Activated CD4-positive, CD25-positive, alpha-beta regulatory T cell treated with anti-CD3 and anti-CD28 coated beads, Interleukin-2, amount 50 U/mL, for 72 hours (primary cell): ENCODE measurements around the gene NUDT21.
A peak's percentile ranks its signal among the peaks of the same experiment; 100 is the strongest.
"Not testable (repeated sequence)": the region's sequence is repeated elsewhere in the genome, so short reads cannot be mapped to it uniquely, and the experiment has no call there.

Source experiments
- DNase-seq: peaks from one replicate; pipeline ENCODE4 v3.0.0; 2021

Gene NUDT21

DNA sequence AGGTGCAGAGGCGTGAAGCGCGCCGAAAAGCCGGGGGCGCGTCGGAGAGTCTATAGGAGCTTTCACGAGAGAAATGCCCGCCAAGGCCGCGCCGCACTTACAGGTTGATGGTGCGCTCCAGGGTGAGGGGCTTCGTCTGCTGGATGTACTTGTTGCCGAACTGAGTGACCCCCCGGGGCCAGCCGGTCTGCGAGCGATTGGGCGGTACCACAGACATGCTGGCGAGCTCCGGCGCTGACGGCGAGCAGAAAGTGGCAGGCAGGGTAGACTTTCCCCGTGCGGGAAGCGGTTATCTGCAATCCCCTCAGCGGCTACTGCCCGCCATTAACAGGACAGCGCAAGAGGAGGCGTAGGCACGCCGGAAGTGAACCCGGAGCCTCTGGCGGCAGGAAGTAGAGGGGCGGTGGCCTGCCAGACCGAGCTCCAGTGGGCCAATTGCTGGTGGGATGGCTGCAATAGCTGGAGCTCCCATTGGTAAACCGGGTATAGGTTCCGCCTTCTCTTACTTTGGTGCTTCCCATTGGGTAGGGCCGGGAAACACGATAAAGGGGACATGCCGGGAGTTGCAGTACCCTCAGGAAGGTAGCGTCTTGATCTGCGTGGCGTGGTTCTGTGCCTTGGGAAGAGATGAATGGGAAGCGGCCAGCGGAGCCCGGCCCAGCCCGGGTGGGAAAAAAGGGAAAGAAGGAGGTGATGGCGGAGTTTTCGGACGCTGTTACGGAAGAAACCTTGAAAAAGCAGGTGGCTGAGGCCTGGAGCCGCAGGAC, at the start of gene NUDT21, which contains the start of gene OGFOD1:
Gene NUDT21 (minus strand): TSS at position 347 of the 767 bp plus-strand sequence. CDS start 130 bp downstream, at position 217.
Gene OGFOD1 (plus strand): TSS at position 569 of the 767 bp plus-strand sequence. CDS start 59 bp downstream, at position 628.
- DNase-seq: peak; percentile 87

DNA sequence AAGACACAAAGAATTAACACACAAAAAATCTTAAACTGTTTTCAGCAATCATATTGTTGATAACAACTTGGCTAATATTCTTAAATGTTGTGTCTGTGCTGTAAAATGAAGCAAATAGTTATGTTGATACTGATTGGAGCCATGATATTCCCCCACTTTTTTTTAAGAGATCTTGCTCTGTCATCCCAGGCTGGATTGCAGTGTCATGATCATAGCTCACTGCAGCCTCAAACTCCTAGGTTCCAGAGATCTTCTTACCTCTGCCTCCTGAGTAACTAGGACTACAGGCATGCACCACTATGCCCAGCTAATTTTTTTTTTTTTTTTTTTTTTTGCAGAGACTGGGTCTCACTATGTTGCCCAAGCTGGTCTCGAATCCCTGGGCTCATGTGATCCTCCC, 42.7 kb upstream of the NUDT21 start:
- no peak for DNase-seq

DNA sequence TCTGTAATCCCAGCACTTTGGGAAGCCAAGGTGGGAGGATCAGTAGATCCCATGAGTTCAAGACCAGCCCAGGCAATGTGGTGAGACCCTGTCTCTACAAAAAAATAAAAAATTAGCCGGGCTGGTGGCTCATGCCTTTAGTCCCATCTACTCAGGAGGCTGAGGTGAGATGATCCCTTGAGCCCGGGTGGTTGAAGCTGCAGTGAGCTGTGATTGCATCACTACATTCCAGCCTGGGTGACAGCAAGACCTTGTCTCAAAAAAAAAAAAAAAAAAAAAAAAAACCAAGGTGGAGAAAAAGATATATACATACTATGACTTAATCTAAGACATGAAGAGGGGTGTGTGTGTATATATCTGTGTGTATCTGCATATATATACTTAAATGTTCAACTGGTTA, 42.0 kb upstream of the NUDT21 start:
- no peak for DNase-seq

DNA sequence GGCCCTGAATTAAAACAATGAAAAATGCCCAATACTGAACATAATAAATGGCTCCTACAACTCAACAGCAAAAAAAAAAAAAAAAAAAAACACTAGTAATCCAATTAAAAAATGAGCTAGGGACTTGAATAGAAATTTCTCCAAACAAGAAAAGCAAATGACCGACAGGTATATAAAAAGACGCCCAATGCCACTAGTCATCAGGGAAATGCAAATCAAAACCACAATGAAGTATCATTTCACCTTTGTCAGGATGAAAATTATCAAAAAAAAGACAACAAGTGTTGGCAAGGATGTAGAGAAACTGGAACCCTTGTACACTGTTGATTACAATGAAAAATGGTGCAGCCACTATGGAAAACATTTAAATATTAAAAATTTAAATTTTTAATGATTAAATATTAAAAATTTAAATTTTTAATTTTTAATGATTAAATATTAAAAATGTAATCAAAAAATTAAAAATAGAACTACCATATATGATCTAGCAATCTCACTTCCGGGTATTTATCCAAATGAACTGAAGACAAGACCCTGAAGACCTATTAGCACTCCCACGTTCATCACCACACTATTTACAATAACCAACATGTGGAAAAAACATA, 40.6 kb upstream of the NUDT21 start:
- DNase-seq: no peak

DNA sequence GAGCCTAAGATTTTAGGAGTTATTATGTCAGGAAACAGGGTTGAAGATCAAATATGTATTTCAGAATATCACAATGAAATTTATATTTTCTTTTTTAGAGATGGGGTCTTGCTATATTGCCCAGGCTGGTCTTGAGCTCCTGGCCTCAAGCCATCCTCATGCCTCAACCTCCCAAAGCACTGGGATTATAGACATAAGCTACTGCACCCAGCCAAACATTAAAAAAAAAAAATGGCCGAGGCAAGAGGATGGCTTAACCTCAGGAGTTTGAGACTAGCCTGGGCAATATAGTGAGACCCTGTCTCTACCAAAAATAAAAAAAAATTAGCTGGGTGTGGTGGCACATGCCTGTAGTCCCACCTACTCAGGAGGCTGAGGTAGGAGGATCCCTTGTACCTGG, 37.7 kb upstream of the NUDT21 start:
- DNase-seq: not testable (repeated sequence)

DNA sequence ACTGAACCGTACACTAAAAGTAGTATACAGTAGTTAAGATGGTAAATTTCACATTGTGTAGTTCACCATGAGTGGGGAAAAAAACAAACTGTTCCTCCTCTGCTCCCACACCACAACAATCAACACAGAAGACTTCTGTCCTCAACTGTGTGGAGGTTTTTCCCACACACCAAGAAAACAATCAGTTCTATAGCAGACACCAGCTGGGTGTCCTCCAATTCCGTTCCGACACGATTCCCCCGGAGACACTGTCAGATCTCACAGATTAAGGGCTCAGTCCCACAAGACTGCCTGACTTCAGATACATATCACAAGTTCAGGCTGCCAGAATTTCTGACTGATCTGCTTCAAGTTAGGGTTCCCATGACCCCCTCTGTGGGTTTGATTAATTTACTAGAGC, 36.9 kb upstream of the NUDT21 start:
- no peak for DNase-seq

DNA sequence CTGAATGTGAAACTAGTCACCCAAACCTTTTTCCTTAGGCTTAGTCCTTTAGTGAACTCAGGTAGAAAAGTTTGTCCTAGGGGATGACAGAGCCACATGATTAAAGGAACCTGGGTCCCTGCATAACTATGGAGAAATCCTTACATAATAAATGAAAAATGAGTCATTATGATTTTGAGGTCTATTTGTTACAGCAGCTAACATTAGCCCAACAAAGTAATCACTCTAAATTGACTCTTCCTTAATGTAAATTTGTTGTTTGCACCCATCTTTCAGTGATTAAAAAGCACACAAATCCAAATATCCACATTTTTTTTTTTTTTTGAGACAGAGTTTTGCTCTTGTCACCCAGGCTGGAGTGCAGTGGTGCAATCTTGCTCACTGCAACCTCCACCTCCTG, 32.3 kb upstream of the NUDT21 start:
- DNase-seq: no peak

DNA sequence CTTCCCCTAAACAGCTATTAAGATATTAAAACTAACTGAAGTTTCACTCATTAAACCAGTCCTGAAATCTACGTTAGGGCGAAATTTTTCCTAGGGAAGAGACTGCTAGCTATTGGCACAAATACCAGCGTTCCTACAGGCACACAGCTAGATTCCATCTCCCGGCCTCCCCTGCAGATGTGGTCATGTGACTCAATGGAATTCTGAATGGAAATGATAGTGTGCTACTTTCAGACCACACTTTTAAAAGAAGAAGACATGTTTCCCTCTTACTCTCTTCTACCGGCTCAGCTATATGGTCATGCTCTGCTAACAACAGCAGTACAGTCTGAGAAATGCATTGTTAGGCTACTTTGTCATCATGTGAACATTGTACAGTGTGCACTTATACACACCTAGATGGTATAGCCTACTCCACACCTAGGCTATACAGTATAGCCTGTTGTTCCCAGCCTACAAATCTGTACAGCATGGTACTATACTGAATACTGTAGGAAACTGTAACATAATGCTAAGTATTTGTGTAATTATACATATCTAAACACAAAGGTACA, 31.6 kb upstream of the NUDT21 start:
- no peak for DNase-seq

DNA sequence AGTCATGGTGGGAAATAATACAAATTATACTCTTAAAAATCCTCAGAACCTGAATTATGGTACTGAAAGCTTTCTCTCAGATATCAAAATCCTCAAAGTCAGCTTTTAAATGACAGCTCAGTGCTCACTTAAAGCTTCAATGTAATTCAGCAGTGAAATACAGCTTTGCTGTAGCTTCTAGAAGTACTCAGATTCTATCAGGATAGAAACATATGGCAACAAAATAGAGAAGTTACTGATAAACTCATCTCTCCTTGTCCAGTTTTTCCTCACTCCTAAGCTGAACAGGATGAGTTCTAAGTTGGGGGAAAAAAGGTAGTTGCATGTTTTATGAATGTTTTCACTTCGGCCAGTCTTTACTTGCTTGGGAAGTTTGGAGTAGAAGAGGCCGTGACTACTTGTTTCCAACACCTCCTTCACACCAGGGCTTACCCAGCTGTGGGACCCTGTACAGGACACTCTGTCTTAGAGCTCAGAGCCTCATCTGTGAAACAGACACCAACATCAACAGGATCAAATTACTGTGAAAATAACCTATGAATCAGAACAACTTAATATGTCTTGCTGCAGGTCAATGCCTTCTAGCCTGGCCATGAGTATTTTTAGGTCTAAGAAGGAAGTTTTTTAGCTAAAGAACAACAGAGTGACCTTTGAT, 30.5 kb upstream of the NUDT21 start:
- DNase-seq: no peak

DNA sequence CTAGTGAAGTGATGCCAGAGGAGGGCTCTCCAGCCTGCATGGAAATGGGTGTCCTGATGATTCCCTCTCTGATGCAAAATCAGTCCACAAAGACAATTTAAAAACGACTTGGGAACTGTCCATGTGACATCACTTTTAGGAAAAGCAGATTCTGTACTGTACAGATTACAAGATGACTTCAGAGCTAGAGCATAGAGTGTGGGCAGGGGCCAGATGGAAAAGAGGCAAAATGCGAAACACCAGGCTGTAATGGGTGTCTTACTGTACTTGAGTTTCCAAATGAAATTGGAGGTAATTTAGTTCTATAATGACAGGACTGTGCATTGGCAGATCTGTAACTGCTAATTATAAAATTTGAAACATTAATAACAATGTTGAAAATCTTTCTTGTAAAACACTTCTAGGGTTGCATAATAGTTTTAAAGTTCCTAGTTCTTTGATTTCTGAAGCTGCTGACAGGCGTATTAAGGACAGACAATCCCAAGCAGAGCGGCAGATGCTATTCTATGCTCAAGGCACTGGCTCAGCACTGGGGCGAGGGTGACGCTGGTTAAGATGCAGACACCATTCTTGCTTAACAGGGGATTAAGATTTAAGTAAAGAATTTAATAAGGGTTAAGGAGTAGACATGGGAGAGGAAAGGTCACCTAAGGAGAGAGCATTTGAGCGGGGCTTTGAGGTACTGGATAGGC, 29.8 kb upstream of the NUDT21 start:
- no peak for DNase-seq

DNA sequence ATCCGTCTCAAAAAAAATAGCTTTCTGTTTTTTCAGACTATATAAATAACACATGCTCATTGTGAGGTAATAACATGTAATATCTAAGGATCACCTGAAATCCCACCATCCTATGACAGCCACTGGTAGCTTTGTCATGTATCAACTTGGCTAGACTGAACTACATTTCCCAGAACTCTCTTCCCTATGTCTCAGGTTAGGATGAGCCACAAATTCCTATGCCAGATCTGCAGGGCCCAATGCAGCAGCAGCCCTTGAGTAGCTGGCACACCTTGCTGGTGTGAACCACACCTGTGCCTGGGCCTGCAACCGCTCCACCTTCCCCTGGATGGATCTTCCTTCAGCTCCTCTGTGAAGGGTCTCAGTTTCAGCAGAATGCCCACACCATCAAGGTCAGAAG, 28.3 kb upstream of the NUDT21 start:
- no peak for DNase-seq

DNA sequence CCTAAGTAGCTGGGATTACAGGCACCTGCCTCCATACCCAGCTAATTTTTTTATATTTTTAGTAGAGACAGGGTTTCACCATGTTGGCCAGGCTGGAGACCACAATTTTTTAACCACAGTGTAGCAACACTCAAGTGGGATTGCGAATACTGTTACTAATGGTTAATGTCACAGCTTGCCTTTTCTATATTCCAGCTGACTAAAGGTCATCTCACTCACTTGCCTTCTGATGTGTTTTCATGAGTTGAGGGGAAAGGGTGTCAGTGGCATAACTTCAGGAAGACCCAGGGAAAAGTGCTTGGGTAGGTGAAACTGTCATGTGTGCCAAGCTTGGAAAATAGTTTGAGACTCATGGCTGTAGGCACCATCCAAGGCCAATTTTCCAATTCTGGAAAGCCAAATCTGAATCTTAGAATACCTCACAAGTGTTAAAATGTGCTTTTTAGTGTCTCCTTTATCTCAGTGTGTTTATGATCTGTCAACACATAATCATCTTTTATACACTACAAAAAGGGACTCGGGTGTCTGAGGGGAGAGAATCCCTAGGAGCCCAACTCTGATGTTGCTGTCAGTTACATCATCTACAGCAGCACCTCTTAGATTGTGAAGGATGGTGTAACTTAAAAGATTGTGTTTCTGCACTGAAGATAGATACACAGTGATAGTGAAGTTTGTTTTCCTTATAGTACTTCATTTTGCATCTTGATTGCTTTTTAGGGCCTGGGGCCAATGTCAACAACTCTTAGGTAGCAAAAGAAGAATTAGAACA, 27.3 kb upstream of the NUDT21 start:
- no peak for DNase-seq

DNA sequence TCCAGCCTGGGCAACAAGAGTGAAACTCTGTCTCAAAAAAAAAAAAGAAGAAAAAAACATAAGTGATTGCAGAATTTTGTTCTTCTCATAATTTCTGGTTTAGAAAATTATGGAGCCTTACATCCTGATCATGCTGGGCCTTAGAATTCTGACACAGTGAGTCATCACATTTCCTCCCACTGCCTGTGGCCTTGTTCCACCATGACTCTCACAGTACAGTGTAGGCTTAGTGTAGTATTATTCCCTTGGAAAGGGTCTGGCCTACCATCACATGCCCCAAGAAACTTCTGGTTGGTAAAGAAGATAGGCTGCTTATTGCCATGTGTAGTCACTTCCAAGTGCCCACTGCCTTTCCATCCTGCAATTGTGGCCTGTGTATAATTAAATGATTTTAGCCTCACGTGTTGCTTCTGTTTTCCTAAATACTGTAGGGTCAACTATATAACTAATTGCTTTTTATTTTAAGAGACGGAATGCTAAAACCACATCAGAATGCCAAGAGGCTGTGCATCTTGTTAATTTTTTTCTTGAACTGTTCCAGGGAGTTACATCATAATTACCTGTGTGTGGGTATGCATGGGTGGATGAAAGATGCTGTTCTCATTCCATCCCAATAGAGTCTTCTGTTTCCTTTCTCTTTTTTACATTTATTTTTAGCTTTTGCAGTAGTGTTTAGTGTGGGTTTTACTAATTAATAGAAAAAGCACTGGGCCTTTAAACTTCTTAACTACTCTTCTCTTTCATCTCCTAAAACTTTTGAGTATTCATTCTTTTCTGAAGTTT, 26.2 kb upstream of the NUDT21 start:
- no peak for DNase-seq

DNA sequence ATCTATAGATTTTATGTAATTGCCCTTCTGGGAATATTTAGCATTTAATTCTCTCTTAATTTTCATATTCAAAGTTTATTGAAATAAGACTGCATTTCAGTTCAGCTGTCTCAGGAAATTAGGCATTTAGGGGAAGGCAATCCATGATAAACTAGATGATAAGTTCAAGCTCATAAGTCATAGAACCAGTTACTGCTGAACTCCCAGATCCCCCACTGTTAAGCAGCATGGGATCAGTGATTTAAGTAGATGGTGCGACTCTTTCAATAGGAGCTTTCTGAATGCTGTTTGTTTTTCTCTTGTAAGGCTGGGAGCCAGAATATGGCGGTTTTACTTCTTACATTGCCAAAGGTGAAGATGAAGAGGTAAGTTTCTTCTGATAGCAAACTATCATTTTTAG, 24.1 kb upstream of the NUDT21 start:
- DNase-seq: no peak

DNA sequence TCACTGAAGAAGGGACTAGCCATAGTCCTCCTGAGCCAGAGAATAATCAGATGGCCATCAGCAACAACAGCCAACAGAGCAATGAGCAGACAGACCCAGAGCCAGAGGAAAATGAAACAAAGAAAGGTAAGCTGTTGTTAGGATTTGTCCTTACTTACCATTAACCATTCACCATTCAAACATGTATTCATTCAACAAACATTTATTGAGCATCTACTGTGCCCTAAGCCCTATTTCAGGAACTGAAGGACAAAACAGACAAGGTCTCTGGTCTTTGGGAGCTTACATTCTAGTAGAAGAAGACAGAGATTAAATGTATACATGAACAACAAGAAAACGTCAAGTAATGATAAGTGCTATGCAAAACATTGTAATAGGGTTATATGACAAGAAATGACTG, 19.5 kb upstream of the NUDT21 start:
- no peak for DNase-seq

DNA sequence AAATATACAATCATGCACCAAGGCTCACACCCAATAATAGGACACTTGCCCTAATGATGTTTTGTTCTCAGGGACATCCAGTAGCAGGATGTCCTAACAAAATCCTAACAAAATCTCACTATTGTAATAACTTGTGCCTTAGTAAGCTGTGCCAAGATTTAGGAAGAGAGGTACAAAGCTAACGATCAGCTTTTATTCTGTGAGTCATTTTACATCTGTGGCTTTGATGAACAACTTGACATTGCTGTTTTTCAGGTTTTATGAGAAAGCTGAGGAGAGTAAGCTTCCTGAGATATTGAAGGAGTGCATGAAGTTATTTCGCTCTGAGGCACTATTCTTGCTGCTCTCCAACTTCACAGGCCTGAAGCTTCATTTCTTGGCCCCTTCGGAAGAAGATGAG, 19.1 kb upstream of the NUDT21 start:
- no peak for DNase-seq

DNA sequence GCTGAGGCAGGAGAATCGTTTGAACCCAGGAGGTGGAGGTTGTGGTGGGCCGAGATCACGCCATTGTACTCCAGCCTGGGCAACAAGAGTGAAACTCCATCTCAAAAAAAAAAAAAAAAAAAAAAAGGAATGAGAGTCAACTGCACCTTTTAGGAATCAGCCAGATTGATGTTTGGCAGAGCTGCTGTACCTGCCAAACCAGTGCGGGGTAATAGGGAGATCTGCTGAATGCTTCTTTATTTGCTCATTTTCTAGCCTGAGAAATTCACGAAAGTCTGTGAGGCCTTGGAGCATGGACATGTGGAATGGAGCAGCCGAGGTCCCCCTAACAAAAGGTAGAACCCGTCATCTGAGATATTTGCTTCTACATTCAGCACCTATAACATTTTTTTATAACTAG, 18.6 kb upstream of the NUDT21 start:
- DNase-seq: no peak

DNA sequence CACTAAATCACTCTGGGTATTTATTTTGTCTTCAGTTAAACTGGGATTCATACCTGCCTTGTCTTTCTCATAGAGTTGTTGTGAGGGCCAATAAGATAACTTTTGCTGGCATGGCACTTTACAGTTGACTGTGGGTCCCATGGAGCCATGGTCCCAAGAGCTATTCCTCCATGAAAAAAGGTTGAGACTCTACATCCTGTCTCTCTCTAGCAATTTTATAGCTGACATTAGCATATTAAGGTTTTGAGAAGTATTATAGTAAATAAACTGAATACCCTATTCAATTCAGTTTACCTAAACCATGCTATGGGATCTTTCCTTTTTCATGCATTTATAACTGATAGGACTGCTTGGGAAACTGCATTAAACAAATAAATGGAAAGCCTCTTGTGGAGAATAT, 17.7 kb upstream of the NUDT21 start:
- no peak for DNase-seq

DNA sequence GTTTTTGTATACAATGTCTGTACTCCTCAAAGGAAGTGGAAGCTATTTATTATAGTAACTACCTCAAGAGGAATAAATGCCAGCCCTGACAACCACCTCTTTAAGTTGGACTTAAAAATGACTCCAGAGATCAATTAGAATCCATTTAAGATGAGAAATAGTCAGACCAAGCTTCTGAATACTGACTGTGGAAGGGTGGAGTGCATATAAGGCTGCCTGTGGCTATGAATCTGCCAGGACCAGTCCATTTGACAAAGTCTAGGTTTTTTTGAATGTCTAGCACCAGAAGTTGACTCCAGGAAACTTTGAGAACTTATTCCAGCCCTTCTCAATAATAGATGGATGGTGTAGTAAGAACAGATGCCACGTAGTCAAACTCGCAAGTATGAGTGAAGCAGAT, 15.2 kb upstream of the NUDT21 start:
- DNase-seq: no peak

DNA sequence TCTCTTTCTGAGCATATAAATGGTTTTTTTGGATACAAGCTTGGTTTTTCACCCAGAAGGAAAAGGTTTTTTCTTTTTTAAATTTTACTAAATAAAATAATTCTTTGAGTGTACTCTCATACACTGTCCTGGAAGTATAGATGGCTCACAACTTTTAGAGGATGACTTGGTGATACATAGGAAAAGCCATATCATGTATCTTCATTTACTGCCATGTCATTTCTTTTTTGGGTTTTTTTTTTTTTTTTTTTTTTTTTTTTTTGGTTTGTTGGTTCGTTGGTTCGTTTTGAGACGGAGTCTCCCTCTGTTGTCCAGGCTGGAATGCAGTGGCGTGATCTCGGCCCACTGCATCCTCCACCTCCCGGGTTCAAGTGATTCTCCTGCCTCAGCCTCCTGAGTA, 12.0 kb upstream of the NUDT21 start:
- DNase-seq: no peak

DNA sequence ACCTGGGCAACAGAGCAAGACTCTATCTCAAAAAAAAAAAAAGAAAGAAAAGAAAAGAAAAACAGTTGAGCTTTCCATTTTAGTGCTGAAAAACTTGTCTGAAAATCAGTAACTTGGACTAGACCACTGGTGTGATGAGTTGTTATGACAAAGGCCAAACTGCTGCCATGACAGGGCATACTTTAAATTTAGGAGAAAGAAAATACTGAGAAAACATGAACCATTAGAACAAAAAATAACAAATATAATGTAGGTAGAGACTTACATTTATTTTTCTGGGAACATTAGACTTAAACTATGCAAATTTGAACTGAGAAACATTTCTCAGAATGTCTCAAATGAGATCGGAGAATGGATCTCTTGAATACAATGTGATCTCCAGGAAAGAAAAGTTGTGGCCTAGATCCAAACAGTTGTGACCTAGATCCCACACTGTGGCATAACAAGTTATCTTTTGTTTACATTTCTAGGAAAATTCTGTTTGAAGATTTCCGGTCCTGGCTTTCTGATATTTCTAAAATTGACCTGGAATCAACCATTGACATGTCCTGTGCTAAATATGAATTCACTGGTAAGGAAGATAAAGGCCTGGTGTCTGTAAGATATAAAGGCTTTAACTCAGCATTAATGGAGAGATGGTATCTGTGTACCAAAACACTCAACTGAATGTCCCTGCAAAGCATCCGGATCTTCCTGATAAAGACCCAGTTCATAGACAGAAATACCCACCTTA, 11.1 kb upstream of the NUDT21 start:
- no peak for DNase-seq
